HG02840 (cell line): ENCODE data around the gene DBP.

ENCODE experiments used
- ATAC-seq: cut with Tn5 transposase; IDR thresholded peaks from one replicate; pipeline ENCODE4 v1.9.1; 2021; ENCODE audit warnings: mild to moderate bottlenecking, moderate library complexity, moderate number of reproducible peaks; ENCODE audit not compliant: unreplicated experiment, low FRiP score

The DBP gene

GRCh38 chr19:48615231-48616040 lies 21.7 kb downstream of the DBP start:
- ATAC-seq, result no peak

GRCh38 chr19:48614436-48615230 lies 22.5 kb downstream of the DBP start, which contains the start of gene FAM83E:
Gene FAM83E, minus strand, starts transcription at chr19:48615076. Its CDS starts 1,704 bp downstream, at chr19:48613372.
- no peak for ATAC-seq

- no peak for ATAC-seq
Observed at GRCh38 chr19:48613852-48614435, 23.2 kb downstream of the DBP start.

DNA sequence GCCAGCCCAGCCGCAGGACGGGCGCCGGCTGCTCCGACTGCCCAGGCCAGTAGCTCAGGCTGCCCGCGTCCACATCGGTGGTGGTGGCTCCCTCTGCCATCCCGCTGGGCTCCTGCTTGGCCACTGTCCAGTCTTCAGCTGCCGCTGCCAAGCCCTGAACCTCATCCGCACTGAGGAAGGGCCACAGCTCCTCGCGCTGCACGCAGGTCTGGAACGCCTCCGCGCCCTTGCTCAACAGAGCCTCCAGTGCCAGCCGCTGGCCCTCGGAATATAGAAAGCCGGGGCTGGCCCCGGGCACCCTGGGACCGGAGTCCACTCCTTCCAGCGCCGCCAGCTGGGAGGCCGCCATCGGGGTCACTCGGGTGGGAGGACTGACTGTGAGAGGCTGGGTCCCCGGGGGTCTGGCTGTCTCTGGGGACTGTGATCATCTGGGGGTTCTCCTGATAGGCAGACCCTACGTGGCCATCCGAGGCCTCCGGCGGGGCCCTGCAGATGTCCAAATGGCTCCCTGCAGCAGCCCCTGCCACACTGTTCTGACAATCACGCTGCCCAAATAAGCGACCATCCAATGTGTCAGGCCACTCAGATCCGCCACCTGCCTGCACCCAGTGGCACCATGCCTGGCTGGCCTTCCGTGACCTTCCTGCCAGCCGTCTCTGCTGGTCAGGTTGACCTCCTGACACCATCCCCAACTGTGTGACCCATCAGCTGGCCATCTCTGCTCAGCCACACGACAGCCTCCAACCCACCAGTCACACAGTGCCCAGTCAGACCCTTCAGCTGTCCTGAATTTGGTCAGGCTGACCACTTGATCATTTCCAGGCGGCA lies 23.9 kb downstream of the DBP start:
- ATAC-seq, result no peak

GRCh38 chr19:48611872-48612271 lies 25.3 kb downstream of the DBP start:
- ATAC-seq, result no peak

- no peak for ATAC-seq
Observed at GRCh38 chr19:48609571-48610108, 27.5 kb downstream of the DBP start.

DNA sequence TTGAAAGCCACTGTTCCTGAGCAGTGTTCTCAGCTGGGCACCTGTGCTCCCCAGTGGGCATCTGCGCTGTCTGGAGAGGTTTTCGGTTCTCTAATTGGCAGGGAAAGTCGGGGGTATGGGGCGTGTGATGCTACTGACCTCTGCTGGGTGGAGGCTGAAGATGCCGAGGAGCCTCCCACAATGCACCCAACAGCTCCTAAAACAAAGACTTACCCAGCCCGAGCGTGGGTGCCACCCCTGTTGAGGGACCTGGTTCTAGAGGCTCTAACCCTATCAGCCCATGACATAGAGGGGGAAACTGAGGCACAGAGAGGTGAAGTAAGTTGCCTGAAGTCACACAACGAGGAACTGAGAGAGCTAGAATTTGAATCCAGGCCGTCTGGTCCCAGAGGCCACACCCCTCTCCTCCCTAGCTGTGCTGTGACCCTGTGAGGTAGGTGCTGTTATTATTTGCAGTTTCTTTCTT lies 28.3 kb downstream of the DBP start:
- no peak for ATAC-seq

DNA sequence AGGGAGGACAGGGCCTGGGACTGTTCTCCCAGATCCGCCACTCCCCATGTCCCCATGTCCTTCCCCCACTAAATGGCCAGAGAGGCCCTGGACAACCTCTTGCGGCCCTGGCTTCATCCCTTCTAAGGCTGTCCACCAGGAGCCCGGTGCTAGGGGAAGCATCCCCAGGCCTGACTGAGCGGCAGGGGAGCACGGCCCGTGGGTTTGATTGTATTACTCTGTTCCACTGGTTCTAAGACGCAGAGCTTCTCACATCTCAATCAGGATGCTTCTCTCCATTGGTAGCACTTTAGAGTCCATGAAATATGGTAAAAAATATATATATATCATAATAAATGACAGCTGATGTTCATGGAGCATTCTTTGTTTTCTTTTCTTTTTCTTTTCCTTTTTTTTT lies 29.8 kb downstream of the DBP start:
- ATAC-seq, result no peak

DNA sequence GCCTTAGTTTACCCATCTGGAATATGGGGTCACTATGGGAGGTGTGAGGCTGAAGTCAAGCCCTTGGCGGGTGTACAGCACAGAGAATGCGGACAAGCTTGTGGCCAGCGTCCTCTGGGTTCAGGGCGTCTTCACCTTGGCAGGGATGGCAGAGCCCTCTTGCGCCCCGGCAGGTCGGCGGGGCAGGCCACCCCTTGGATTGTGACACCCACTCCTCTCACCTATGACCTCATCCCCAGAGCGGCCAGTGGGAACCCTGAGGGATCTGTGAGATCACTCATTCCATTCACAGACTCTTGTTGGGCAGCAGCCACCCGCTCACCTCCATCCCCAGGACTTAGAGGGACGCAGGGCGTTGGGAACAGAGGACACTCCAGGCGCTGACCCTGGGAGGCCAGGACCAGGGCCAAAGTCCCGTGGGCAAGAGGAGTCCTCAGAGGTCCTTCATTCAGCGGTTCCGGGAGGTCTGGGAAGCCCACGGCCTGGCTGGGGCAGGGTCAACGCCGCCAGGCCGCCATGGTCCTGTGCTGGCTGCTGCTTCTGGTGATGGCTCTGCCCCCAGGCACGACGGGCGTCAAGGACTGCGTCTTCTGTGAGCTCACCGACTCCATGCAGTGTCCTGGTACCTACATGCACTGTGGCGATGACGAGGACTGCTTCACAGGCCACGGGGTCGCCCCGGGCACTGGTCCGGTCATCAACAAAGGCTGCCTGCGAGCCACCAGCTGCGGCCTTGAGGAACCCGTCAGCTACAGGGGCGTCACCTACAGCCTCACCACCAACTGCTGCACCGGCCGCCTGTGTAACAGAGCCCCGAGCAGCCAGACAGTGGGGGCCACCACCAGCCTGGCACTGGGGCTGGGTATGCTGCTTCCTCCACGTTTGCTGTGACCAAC lies 30.5 kb downstream of the DBP start, which contains the start of gene SPACA4:
SPACA4 (plus strand) TSS at position 280 of the 896 bp plus-strand sequence; CDS start at position 517, 237 bp downstream.
- ATAC-seq, result no peak

- no peak for ATAC-seq
Observed at GRCh38 chr19:48603850-48604249, 33.3 kb downstream of the DBP start.

DNA sequence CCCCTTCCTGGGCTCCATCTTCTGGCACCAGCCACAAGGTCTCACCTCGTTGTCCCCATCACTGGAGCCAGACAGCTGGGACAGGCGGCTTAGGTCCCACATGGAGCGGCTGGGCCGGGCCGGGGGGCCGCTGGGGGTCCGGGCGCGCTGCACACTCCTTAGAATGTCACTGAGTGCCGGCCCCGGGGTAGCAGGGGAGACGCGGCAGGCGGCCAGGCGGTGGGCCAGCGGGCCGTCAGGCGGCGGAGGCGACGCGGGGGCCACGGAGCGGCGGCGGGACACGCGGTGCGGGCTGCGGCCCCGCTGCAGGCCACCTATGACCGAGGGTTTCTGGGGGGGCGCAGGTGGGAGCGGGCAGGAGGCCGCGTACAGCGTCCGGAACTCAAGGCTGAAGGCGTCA lies 33.7 kb downstream of the DBP start:
- no peak for ATAC-seq

DNA sequence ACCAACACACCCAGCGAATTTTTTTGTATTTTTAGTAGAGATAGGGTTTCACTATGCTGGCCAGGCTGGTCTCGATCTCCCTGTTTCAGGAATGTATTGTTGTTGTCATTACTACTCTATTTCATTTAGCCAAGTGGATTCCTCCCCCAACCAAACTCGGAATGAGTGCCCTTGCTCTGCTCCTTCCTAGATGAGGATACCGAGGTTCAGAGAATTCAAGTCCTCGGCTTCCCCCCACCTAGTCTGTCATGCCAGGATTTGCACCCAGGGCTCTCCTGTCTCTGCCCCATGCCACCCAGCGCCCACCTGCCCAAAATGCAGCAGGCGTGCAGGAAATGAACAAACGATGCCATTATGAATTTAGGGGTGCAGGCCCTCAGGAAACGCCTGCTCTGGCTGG lies 34.2 kb downstream of the DBP start:
- no peak for ATAC-seq

DNA sequence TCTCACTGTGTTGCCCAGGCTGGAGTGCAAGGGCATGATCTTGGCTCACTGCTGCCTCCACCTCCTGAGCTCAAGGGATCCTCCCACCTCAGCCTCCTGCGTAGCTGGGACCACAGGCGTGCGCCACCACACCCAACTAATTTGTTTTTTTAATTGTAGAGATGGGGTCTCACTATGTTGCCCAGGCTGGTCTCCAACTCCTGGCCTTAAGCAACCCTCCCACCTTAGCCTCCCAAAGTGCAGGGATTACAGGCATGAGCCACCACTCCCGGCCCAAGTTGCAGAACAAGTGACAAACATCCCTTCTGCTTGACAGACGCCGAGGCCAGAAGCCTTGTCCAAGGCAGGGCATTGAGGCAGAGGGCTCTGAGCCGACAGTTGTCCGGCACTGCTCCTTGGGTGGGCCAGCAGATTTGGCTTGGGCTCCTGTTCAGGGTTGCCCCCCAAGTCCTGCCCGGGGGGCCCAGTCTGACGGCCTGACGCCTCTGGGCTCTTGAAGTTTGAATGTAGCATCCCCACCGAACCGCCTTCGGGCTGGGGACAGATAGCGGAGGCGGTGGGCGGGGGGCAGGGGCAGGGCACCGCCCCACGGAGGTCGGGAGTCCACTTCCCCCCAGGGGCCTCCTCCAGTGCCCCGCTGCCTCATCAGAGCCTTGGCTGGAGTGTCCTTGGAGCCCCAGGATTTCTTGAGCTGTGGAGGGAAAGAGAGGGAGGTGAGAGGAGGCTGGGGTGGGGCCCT lies 36.3 kb downstream of the DBP start:
- no peak for ATAC-seq

DNA sequence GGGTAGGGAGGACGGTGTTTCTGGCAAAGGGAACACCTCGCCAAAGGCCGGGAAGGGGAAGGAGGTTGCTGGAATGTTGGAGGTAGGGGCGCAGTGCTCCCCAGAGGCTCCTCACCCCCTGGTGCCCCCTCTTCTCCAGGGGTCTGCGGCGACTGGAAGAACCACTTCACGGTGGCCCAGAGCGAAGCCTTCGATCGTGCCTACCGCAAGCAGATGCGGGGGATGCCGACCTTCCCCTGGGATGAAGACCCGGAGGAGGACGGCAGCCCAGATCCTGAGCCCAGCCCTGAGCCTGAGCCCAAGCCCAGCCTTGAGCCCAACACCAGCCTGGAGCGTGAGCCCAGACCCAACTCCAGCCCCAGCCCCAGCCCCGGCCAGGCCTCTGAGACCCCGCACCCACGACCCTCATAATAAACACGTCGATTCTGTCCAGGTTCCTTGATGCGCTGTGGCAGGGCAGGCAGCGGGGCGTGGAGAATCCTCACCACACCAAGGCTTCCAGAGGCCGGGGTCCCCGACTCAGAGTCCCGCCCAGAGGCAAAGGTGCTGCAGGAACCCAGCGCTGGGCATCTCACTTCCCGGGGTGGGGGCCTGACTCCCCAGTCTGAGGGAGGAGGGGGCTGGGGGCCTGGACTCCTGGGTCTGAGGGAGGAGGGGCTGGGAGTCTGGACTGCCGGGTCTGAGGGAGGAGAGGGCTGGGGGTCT lies 38.0 kb downstream of the DBP start:
- no peak for ATAC-seq

DNA sequence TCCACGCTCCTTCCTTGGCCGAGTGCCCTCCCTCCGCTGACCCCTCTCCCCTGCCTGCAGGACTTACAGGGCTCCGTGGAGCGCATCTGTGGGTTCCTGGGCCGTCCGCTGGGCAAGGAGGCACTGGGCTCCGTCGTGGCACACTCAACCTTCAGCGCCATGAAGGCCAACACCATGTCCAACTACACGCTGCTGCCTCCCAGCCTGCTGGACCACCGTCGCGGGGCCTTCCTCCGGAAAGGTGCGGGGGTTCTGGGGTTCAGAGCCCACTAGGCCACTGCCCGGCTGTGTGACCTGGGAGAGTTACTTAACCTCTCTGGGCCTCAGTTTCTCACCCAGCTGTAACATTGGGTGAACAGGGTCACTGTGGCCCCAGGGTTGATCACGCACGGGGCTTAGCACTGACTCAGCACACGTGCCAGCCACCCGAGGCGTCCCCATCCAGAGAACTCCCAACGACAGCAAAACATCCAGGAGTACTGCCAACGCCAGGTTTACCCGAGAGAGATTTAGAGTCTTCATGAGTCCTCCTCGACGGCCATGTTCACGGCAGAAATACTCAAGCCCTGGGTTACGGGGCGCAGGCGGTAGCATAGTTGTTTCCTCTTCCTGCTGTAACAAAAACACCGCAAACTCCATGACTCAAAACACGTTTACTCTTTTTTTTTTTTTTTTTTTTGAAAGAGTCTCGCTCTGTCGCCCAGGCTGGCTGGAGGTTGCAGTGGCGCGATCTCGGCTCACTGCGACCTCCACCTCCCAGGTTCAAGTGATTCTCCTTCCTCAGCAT lies 40.3 kb downstream of the DBP start:
- no peak for ATAC-seq

DNA sequence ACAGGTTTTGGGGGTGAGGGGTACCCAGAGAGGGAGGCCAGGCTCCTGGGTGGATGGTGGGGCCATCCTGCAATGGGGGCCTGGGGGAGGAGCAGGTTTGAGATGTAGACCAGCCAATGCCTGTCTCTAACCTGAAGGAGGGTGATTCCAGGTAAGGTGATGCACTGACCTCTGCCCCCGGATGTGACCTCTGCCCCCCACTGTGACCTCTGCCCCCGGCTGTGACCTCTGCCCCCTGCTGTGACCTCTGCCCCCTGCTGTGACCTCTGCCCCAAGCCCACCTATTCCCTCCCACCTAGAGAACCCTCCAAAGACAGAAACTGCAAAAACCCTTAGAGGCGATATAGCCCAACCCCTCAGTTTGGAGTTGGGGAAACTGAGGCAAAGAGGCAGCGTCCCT lies 40.9 kb downstream of the DBP start:
- no peak for ATAC-seq

DNA sequence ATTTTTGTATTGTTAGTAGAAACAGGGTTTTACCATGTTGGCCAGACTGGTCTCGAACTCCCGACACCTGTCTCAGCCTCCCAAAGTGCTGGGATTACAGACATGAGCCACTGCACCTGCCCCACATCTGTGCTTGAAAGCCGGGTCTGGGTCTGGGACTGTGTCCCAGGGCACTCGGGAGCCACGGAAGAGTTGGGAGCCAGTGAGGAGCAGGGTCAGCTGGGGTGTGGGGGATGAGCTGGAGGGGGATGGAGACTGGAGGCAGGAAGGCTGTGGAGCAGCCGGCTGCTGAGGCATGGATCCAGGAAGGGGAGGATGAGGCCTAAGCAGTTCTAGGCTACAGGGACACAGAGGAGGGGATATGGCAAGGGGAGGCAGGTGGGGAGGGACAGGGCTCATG lies 41.3 kb downstream of the DBP start:
- no peak for ATAC-seq
